HAP-1 (cell line): ENCODE results near the gene SPACA9.

ENCODE experiments used
- DNase-seq, 2 experiments: peaks; one replicate each; pipeline ENCODE4 v3.0.0-alpha.2; 2016 to 2020; ENCODE audit warnings: low spot score in 2 of 2
- H3K27me3 ChIP-seq: fragments of 250-450 bp; sonication (Bioruptor Pico); 2 replicates; pipeline ENCODE4 v1.5.1; 2020; ENCODE audit warnings: low read depth, mild to moderate bottlenecking, moderate library complexity
- H3K36me3 ChIP-seq: fragments of 250-450 bp; sonication (Bioruptor Pico); replicated peaks from 2 replicates; pipeline ENCODE4 v1.5.1; 2020; ENCODE audit warnings: mild to moderate bottlenecking
- H3K4me1 ChIP-seq: fragments of 250-450 bp; sonication (Bioruptor Pico); 2 replicates; pipeline ENCODE4 v1.5.1; 2020; ENCODE audit warnings: mild to moderate bottlenecking
- H3K4me3 ChIP-seq: fragments of 250-450 bp; sonication (Bioruptor Pico); 2 replicates; pipeline ENCODE4 v1.5.1; 2020; ENCODE audit warnings: mild to moderate bottlenecking, moderate library complexity
- H3K9me3 ChIP-seq: fragments of 250-450 bp; sonication (Bioruptor Pico); 2 replicates; pipeline ENCODE4 v1.5.1; 2020; ENCODE audit warnings: mild to moderate bottlenecking, moderate library complexity
- in situ Hi-C: fragments of 300-500 bp; cut with MboI; formaldehyde crosslinking; loops from 3 replicates; pipeline ENCODE4 v1.14.3; 2020; ENCODE audit warnings: low sequenced_read_pairs, inconsistent platforms, mixed read lengths

SPACA9 gene

GRCh38 chr9:132853482-132853881 is 25.2 kb upstream of the SPACA9 start:
- Histone ChIP-seq H3K9me3 (no peaks in the 10 kb centered on the region), H3K36me3 (no peaks in the 10 kb centered on the region), H3K4me3 (no peak overlapping the region), H3K4me1 (peaks cover 3% of the 10 kb centered on the region; the same call in 1 of the 2 replicates), H3K27me3 (no peaks in the 10 kb centered on the region)
- in situ Hi-C loops = no loop called here
- DNase-seq = no peak

- no peak overlapping the region for H3K4me3 ChIP-seq
- H3K9me3 ChIP-seq = no peaks in the 10 kb centered on the region
- H3K36me3 ChIP-seq = no peaks in the 10 kb centered on the region
- H3K4me1 ChIP-seq = no peaks in the 10 kb centered on the region
- in situ Hi-C loops = no loop called here
- H3K27me3 ChIP-seq = 0 out of 2 replicates have a peak, but pooled peaks cover 4% of the 10 kb centered on the region
- no peak for DNase-seq
Measured at GRCh38 chr9:132854832-132855231, 23.9 kb upstream of the SPACA9 start.

- no peak overlapping the region for H3K4me3 ChIP-seq
- 0 out of 2 replicates have a peak, but pooled peaks cover 4% of the 10 kb centered on the region for H3K27me3 ChIP-seq
- in situ Hi-C loops = no loop called here
- H3K4me1 ChIP-seq = no peaks in the 10 kb centered on the region
- H3K9me3 ChIP-seq = no peaks in the 10 kb centered on the region
- no peaks in the 10 kb centered on the region for H3K36me3 ChIP-seq
- no peak for DNase-seq
Measured at GRCh38 chr9:132855904-132856303, 22.8 kb upstream of the SPACA9 start.

GRCh38 chr9:132857031-132857430 is 21.7 kb upstream of the SPACA9 start:
- Histone ChIP-seq H3K4me3 (no peak overlapping the region), H3K27me3 (0 out of 2 replicates have a peak, but pooled peaks cover 4% of the 10 kb centered on the region), H3K36me3 (no peaks in the 10 kb centered on the region), H3K9me3 (no peaks in the 10 kb centered on the region), H3K4me1 (no peaks in the 10 kb centered on the region)
- DNase-seq = no peak
- in situ Hi-C loops = no loop called here

GRCh38 chr9:132857616-132858342 is 20.9 kb upstream of the SPACA9 start:
- Histone ChIP-seq H3K4me1 (no peaks in the 10 kb centered on the region), H3K9me3 (no peaks in the 10 kb centered on the region), H3K27me3 (0 out of 2 replicates have a peak, but pooled peaks cover 4% of the 10 kb centered on the region), H3K36me3 (no peaks in the 10 kb centered on the region), H3K4me3 (no peak overlapping the region)
- in situ Hi-C loops = no loop called here
- no peak for DNase-seq

GRCh38 chr9:132858751-132859150 is 19.9 kb upstream of the SPACA9 start:
- in situ Hi-C loops = no loop called here
- 0 out of 2 replicates have a peak, but pooled peaks cover 4% of the 10 kb centered on the region for H3K27me3 ChIP-seq
- H3K4me1 ChIP-seq = no peaks in the 10 kb centered on the region
- no peak for DNase-seq
- no peaks in the 10 kb centered on the region for H3K36me3 ChIP-seq
- H3K4me3 ChIP-seq = no peak overlapping the region
- H3K9me3 ChIP-seq = no peaks in the 10 kb centered on the region

GRCh38 chr9:132861666-132862065 is 17.0 kb upstream of the SPACA9 start:
- in situ Hi-C loops = no loop called here
- Histone ChIP-seq H3K27me3 (0 out of 2 replicates have a peak, but pooled peaks cover 4% of the 10 kb centered on the region), H3K4me3 (no peak overlapping the region), H3K36me3 (no peaks in the 10 kb centered on the region), H3K4me1 (no peaks in the 10 kb centered on the region), H3K9me3 (no peaks in the 10 kb centered on the region)
- DNase-seq = no peak

GRCh38 chr9:132862533-132862932 is 16.2 kb upstream of the SPACA9 start:
- no peak for DNase-seq
- no peak overlapping the region for H3K4me3 ChIP-seq
- in situ Hi-C loops = no loop called here
- H3K36me3 ChIP-seq = no peaks in the 10 kb centered on the region
- H3K27me3 ChIP-seq = 0 out of 2 replicates have a peak, but pooled peaks cover 4% of the 10 kb centered on the region
- H3K9me3 ChIP-seq = no peaks in the 10 kb centered on the region
- H3K4me1 ChIP-seq = peaks cover 4% of the 10 kb centered on the region; the same call in 1 of the 2 replicates

- H3K9me3 ChIP-seq = no peaks in the 10 kb centered on the region
- no peaks in the 10 kb centered on the region for H3K36me3 ChIP-seq
- 0 out of 2 replicates have a peak, but pooled peaks cover 4% of the 10 kb centered on the region for H3K27me3 ChIP-seq
- H3K4me1 ChIP-seq = peaks cover 4% of the 10 kb centered on the region; the same call in 1 of the 2 replicates
- in situ Hi-C loops = no loop called here
- H3K4me3 ChIP-seq = no peak overlapping the region
- no peak for DNase-seq
Measured at GRCh38 chr9:132863096-132863495, 15.6 kb upstream of the SPACA9 start.

GRCh38 chr9:132864277-132864676 is 14.4 kb upstream of the SPACA9 start:
- Histone ChIP-seq H3K4me1 (peaks cover 4% of the 10 kb centered on the region; the same call in 1 of the 2 replicates), H3K36me3 (no peaks in the 10 kb centered on the region), H3K9me3 (no peaks in the 10 kb centered on the region), H3K27me3 (no peaks in the 10 kb centered on the region), H3K4me3 (no peak overlapping the region)
- in situ Hi-C loops = no loop called here
- no peak for DNase-seq

GRCh38 chr9:132864691-132865090 is 14.0 kb upstream of the SPACA9 start:
- H3K27me3 ChIP-seq = no peaks in the 10 kb centered on the region
- no peak overlapping the region for H3K4me3 ChIP-seq
- DNase-seq = no peak
- no peaks in the 10 kb centered on the region for H3K9me3 ChIP-seq
- H3K4me1 ChIP-seq = peaks cover 4% of the 10 kb centered on the region; the same call in 1 of the 2 replicates
- in situ Hi-C loops = no loop called here
- H3K36me3 ChIP-seq = no peaks in the 10 kb centered on the region

GRCh38 chr9:132866898-132867297 is 11.8 kb upstream of the SPACA9 start:
- no peak for DNase-seq
- Histone ChIP-seq H3K4me3 (no peak overlapping the region), H3K27me3 (no peaks in the 10 kb centered on the region), H3K9me3 (no peaks in the 10 kb centered on the region), H3K36me3 (no peaks in the 10 kb centered on the region), H3K4me1 (peaks cover 4% of the 10 kb centered on the region; the same call in 1 of the 2 replicates)
- in situ Hi-C loops = no loop called here

GRCh38 chr9:132869266-132869665 is 9.4 kb upstream of the SPACA9 start:
- Histone ChIP-seq H3K27me3 (no peaks in the 10 kb centered on the region), H3K36me3 (no peaks in the 10 kb centered on the region), H3K4me3 (no peak overlapping the region), H3K9me3 (no peaks in the 10 kb centered on the region), H3K4me1 (peaks cover 4% of the 10 kb centered on the region; the same call in 1 of the 2 replicates)
- DNase-seq = no peak
- in situ Hi-C loops = no loop called here

GRCh38 chr9:132873403-132873802 is 5.3 kb upstream of the SPACA9 start:
- Histone ChIP-seq H3K4me1 (no peaks in the 10 kb centered on the region), H3K27me3 (no peaks in the 10 kb centered on the region), H3K4me3 (no peak overlapping the region), H3K36me3 (no peaks in the 10 kb centered on the region), H3K9me3 (no peaks in the 10 kb centered on the region)
- DNase-seq = no peak
- in situ Hi-C loops = no loop called here
